Measurements from ENCODE around the gene PLEKHM3. TPM values are rescaled to one million over a fixed set of nuclear protein-coding genes. Genes with fewer than 3 reads are reported as not detected.
A peak's percentile ranks its signal among the peaks of the same experiment; 100 is the strongest.

PLEKHM3 gene
- total and polyA plus RNA-seq, 2 donors, result 8.2 to 8.8 TPM

DNA sequence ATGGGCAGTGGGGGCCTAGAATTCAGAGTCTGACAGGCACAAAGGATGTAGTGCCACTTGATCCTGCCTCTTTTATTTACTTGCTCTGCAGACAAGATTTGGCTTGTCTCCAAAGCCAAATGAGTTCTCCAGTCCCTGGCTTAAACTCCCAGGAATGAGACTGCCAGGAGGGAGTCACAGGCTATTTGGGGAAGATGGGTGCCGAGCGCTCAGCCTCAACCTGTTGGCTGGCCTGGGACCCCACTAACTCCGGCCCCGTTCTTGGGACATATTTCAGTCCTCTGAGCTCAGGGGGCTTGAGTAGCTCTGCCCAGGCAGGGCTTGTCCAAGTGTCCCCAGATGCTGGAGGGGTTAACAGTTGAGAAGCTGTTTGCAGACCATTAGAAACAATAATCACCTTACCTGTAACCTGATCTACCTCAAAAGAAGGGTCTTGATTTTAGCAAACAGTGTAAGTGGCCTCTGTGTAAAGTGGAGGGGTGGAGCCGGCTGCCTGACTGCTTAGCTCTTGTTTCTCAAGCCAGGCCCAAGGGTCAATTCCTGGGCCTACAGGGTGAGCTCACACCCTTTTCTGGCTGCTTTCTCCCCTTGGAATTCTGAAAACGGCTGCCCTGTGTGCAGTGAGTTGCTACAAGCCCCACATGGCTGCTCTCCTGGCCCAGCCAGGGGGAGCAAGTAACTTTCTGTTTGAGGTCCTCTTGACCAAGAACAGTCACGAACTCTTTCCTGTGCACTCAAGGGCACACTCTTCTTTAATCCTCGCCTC is 228.6 kb downstream of the PLEKHM3 start:
- Histone ChIP-seq H3K27ac (ENCODE audit: low read depth in 1 of 2, low read length in 1 of 2) (peak overlapping the region in 1 of 2 donors; percentile 14), H3K4me1 (ENCODE audit: control insufficient read depth in 2 of 2, insufficient read depth in 2 of 2, low read length in 2 of 2) (peaks cover 3 to 8% of the 10 kb centered on the region in 2 donors), H3K4me3 (ENCODE audit: low read length in 2 of 2) (no peak overlapping the region), H3K27me3 (ENCODE audit: control insufficient read depth in 2 of 2, insufficient read depth in 1 of 2, low read length in 1 of 2) (no peaks in the 10 kb centered on the region), H3K9me3 (ENCODE audit: control insufficient read depth in 2 of 2, insufficient read depth in 1 of 2, low read length in 1 of 2) (no peaks in the 10 kb centered on the region), H3K36me3 (ENCODE audit: control insufficient read depth in 2 of 2, insufficient read depth in 2 of 2, low read length in 1 of 2) (no peaks in the 10 kb centered on the region)
- WGBS, result 94% methylated on average over 8 of the region's 8 CpGs
- no peak for DNase-seq (ENCODE audit: low read depth in 6 of 9, low spot score in 9 of 9)

DNA sequence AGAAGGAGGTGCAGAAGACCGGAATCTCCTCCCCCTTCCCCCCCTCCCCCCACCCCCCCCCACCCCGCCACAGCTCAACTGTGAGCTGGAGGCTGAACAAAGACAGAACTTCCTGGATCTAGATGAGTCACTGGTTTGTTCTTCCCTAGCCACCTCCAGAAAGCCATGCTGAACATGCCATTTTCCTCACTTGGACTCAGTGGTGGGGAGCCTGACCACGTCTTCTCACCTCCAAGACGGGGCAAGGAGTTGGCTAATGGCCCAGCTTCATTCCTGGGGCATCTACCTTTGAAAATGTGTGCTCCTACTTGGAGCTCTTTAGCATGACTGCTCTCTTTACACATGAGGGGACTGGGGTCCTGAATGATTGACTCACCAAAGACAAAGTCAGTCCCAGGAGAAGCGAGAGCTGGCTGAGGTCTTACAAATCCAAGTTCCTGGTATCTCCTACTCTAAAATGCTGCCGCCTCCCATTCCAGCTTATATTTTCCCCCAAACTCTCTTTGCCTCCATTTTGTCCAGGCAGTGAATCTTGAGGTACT is 233.0 kb downstream of the PLEKHM3 start:
- peak in 2 of 9 donors; percentile 20 to 49 for DNase-seq (ENCODE audit: low read depth in 6 of 9, low spot score in 9 of 9)
- peak overlapping the region; percentile 82 to 84 for H3K27ac ChIP-seq (ENCODE audit: low read depth in 1 of 2, low read length in 1 of 2)
- WGBS, result 72% methylated on average over 6 of the region's 6 CpGs
- peaks cover 3 to 8% of the 10 kb centered on the region in 2 donors for H3K4me1 ChIP-seq (ENCODE audit: control insufficient read depth in 2 of 2, insufficient read depth in 2 of 2, low read length in 2 of 2)
- no peak overlapping the region for H3K4me3 ChIP-seq (ENCODE audit: low read length in 2 of 2)
- H3K36me3 ChIP-seq (ENCODE audit: control insufficient read depth in 2 of 2, insufficient read depth in 2 of 2, low read length in 1 of 2), result no peaks in the 10 kb centered on the region
- no peaks in the 10 kb centered on the region for H3K9me3 ChIP-seq (ENCODE audit: control insufficient read depth in 2 of 2, insufficient read depth in 1 of 2, low read length in 1 of 2)
- no peaks in the 10 kb centered on the region for H3K27me3 ChIP-seq (ENCODE audit: control insufficient read depth in 2 of 2, insufficient read depth in 1 of 2, low read length in 1 of 2)

DNA sequence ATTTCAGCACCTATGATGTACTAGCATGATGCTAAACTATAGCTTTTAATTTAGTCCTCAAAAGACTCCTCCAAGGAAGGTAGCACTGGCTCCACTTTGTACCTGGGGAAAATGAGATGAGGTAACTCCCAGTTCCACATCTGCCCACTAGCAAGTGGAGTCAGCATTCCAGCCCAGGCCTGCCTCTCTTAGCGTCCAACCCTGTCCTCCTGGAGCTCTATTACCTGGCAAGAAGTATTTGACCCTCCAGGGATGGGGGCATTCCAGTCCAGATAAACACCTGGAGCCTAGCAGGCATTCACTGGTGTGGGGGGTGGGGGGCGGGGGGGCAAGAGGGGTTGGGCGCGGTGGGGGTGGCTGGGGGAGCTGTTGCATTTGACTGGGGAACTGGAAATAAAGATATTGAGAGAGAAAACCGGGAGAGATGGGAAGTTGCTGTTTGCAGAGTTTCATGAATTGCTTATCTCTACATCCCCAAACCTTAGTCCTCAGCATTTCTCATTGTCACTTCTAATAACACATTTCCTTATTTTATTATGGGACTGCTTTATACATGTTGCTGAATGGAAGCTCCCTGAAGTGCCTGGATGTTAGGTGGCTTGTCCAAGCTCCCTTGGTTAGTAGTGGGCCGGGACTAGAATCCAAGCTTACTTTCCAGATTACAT is 233.6 kb downstream of the PLEKHM3 start:
- no peak overlapping the region for H3K4me3 ChIP-seq (ENCODE audit: low read length in 2 of 2)
- no peaks in the 10 kb centered on the region for H3K9me3 ChIP-seq (ENCODE audit: control insufficient read depth in 2 of 2, insufficient read depth in 1 of 2, low read length in 1 of 2)
- H3K27ac ChIP-seq (ENCODE audit: low read depth in 1 of 2, low read length in 1 of 2), result peak overlapping the region in 1 of 2 donors; percentile 55
- no peak for DNase-seq (ENCODE audit: low read depth in 6 of 9, low spot score in 9 of 9)
- 70% methylated on average over 6 of the region's 6 CpGs for WGBS
- H3K4me1 ChIP-seq (ENCODE audit: control insufficient read depth in 2 of 2, insufficient read depth in 2 of 2, low read length in 2 of 2), result peaks cover 3 to 8% of the 10 kb centered on the region in 2 donors
- H3K36me3 ChIP-seq (ENCODE audit: control insufficient read depth in 2 of 2, insufficient read depth in 2 of 2, low read length in 1 of 2), result no peaks in the 10 kb centered on the region
- no peaks in the 10 kb centered on the region for H3K27me3 ChIP-seq (ENCODE audit: control insufficient read depth in 2 of 2, insufficient read depth in 1 of 2, low read length in 1 of 2)

DNA sequence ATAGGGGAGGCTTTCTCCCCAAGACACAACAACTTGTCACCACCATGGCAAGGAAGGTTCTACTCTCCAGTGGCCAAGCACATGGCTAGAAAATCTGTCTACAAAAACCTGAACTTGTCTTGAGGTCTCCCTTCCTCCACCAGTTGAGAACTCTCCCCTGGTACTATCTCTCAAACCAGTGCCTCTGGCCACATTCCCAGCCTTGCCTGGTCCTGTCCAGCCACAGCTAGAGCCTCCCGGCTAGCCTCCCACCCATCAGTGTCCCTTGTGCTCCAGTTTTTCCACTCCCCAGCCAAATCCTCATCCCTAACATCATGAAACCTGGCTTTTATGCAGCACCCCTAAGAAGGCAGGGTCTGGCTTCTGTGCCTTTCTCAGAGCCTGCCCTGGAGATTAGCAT is 234.4 kb downstream of the PLEKHM3 start:
- peak overlapping the region in 1 of 2 donors; percentile 32 for H3K27ac ChIP-seq (ENCODE audit: low read depth in 1 of 2, low read length in 1 of 2)

DNA sequence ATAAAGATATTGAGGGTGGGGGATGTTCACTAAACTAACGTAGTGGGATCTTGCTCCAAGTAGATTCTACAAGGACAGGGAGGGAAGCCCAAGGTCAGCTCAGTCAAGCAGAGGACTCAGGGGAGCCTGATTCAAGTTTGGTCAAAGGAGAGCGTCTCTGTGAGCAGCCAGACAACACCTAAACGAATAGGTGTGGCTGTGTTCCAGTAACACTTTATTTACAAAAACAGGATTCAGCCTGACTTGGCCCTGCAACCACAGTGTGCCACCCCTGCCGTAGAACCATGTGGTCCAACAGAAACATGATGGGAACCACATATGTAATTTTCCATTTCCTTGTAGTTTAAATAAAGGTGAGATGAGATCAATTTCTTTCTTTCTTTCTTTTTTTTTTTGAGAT is 237.5 kb downstream of the PLEKHM3 start:
- 94% methylated on average over 4 of the region's 4 CpGs for WGBS

More for the DNA sequence above, 234.4 kb downstream of the PLEKHM3 start:
- peaks cover 3 to 8% of the 10 kb centered on the region in 2 donors for H3K4me1 ChIP-seq (ENCODE audit: control insufficient read depth in 2 of 2, insufficient read depth in 2 of 2, low read length in 2 of 2)
- H3K9me3 ChIP-seq (ENCODE audit: control insufficient read depth in 2 of 2, insufficient read depth in 1 of 2, low read length in 1 of 2), result no peaks in the 10 kb centered on the region
- WGBS, result 100% methylated on average over 1 of the region's 1 CpG
- no peak overlapping the region for H3K4me3 ChIP-seq (ENCODE audit: low read length in 2 of 2)
- no peak for DNase-seq (ENCODE audit: low read depth in 6 of 9, low spot score in 9 of 9)
- no peaks in the 10 kb centered on the region for H3K36me3 ChIP-seq (ENCODE audit: control insufficient read depth in 2 of 2, insufficient read depth in 2 of 2, low read length in 1 of 2)
- no peaks in the 10 kb centered on the region for H3K27me3 ChIP-seq (ENCODE audit: control insufficient read depth in 2 of 2, insufficient read depth in 1 of 2, low read length in 1 of 2)

GRCh38 chr2:207787017-207787416 is 238.3 kb downstream of the PLEKHM3 start:
- no peaks in the 10 kb centered on the region for H3K9me3 ChIP-seq (ENCODE audit: control insufficient read depth in 2 of 2, insufficient read depth in 1 of 2, low read length in 1 of 2)
- no peaks in the 10 kb centered on the region for H3K27me3 ChIP-seq (ENCODE audit: control insufficient read depth in 2 of 2, insufficient read depth in 1 of 2, low read length in 1 of 2)
- WGBS, result 92% methylated on average over 3 of the region's 3 CpGs
- no peak for DNase-seq (ENCODE audit: low read depth in 6 of 9, low spot score in 9 of 9)
- H3K27ac ChIP-seq (ENCODE audit: low read depth in 1 of 2, low read length in 1 of 2), result peak overlapping the region in 1 of 2 donors; percentile 12
- no peaks in the 10 kb centered on the region for H3K36me3 ChIP-seq (ENCODE audit: control insufficient read depth in 2 of 2, insufficient read depth in 2 of 2, low read length in 1 of 2)
- H3K4me1 ChIP-seq (ENCODE audit: control insufficient read depth in 2 of 2, insufficient read depth in 2 of 2, low read length in 2 of 2), result peaks cover 0 to 2% of the 10 kb centered on the region in 2 donors
- no peak overlapping the region for H3K4me3 ChIP-seq (ENCODE audit: low read length in 2 of 2)

More for the DNA sequence above, 237.5 kb downstream of the PLEKHM3 start:
- H3K27ac ChIP-seq (ENCODE audit: low read depth in 1 of 2, low read length in 1 of 2), result no peak overlapping the region
- DNase-seq (ENCODE audit: low read depth in 6 of 9, low spot score in 9 of 9), result no peak
- no peaks in the 10 kb centered on the region for H3K27me3 ChIP-seq (ENCODE audit: control insufficient read depth in 2 of 2, insufficient read depth in 1 of 2, low read length in 1 of 2)
- H3K4me3 ChIP-seq (ENCODE audit: low read length in 2 of 2), result no peak overlapping the region
- H3K4me1 ChIP-seq (ENCODE audit: control insufficient read depth in 2 of 2, insufficient read depth in 2 of 2, low read length in 2 of 2), result peaks cover 3 to 8% of the 10 kb centered on the region in 2 donors
- H3K36me3 ChIP-seq (ENCODE audit: control insufficient read depth in 2 of 2, insufficient read depth in 2 of 2, low read length in 1 of 2), result no peaks in the 10 kb centered on the region
- H3K9me3 ChIP-seq (ENCODE audit: control insufficient read depth in 2 of 2, insufficient read depth in 1 of 2, low read length in 1 of 2), result no peaks in the 10 kb centered on the region

DNA sequence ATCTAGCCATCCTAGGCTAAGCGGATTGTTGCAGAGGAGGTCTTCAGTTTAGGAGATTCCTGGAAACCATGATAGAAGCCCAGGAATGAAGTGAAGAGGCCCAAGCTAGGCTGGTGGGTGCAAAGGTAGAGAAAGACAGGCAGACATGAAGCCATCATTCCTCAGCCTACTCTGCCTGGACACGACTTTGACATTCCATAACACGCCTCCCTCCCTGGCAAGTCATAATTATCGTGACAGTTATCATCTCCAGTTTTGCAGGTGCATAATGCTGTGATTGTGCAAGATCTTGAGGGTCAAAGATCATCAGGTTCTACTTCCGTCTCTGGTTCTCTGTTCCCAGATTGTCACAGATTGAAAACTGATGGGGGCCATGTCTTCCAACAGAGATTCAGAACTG is 240.4 kb downstream of the PLEKHM3 start:
- Histone ChIP-seq H3K36me3 (ENCODE audit: control insufficient read depth in 2 of 2, insufficient read depth in 2 of 2, low read length in 1 of 2) (no peaks in the 10 kb centered on the region), H3K9me3 (ENCODE audit: control insufficient read depth in 2 of 2, insufficient read depth in 1 of 2, low read length in 1 of 2) (no peaks in the 10 kb centered on the region), H3K27me3 (ENCODE audit: control insufficient read depth in 2 of 2, insufficient read depth in 1 of 2, low read length in 1 of 2) (no peaks in the 10 kb centered on the region), H3K4me3 (ENCODE audit: low read length in 2 of 2) (no peak overlapping the region), H3K4me1 (ENCODE audit: control insufficient read depth in 2 of 2, insufficient read depth in 2 of 2, low read length in 2 of 2) (no peaks in the 10 kb centered on the region), H3K27ac (ENCODE audit: low read depth in 1 of 2, low read length in 1 of 2) (no peak overlapping the region)
- no peak for DNase-seq (ENCODE audit: low read depth in 6 of 9, low spot score in 9 of 9)
- 93% methylated on average over 5 of the region's 5 CpGs for WGBS

- H3K27me3 ChIP-seq (ENCODE audit: control insufficient read depth in 2 of 2, insufficient read depth in 1 of 2, low read length in 1 of 2), result no peaks in the 10 kb centered on the region
Measured at GRCh38 chr2:207783514-207783913, 241.8 kb downstream of the PLEKHM3 start.

More at GRCh38 chr2:207783514-207783913, 241.8 kb downstream of the PLEKHM3 start:
- 88% methylated on average over 2 of the region's 2 CpGs for WGBS
- Histone ChIP-seq H3K27ac (ENCODE audit: low read depth in 1 of 2, low read length in 1 of 2) (no peak overlapping the region), H3K4me1 (ENCODE audit: control insufficient read depth in 2 of 2, insufficient read depth in 2 of 2, low read length in 2 of 2) (no peaks in the 10 kb centered on the region), H3K36me3 (ENCODE audit: control insufficient read depth in 2 of 2, insufficient read depth in 2 of 2, low read length in 1 of 2) (no peaks in the 10 kb centered on the region), H3K9me3 (ENCODE audit: control insufficient read depth in 2 of 2, insufficient read depth in 1 of 2, low read length in 1 of 2) (no peaks in the 10 kb centered on the region), H3K4me3 (ENCODE audit: low read length in 2 of 2) (no peak overlapping the region)
- DNase-seq (ENCODE audit: low read depth in 6 of 9, low spot score in 9 of 9), result no peak

Measured in thymus (tissue), 11 donors.